GM19043 (cell line): ENCODE data around the gene FGB.
A peak's percentile ranks its signal among the peaks of the same experiment; 100 is the strongest.

Experiments
- ATAC-seq: cut with Tn5 transposase; IDR thresholded peaks from one replicate; pipeline ENCODE4 v1.9.1; 2021; ENCODE audit warnings: low read depth; ENCODE audit not compliant: unreplicated experiment

The FGB gene

DNA sequence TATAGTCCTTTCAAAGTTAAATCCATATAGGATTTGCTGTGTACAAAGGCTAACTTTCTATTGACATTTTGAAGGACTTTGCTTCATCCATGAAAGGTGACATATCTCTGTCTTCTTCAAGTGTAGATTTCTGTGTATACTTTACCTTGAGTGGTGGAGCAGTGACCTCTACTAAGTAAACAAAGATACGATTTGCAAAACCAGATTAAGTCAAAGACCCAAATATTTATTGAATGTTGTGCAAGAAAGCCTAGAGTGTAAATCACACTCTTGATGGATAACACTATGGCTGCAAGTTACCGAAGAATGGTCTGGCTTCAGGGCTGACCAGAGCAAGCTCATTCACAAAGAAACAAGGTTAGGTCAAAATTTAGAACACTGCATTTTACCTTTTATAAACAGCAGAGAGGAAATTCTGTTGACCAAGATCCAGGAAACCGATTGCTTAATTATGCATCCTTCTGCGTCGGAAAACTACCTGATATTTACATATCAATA is 55.1 kb downstream of the FGB start:
- no peak for ATAC-seq

DNA sequence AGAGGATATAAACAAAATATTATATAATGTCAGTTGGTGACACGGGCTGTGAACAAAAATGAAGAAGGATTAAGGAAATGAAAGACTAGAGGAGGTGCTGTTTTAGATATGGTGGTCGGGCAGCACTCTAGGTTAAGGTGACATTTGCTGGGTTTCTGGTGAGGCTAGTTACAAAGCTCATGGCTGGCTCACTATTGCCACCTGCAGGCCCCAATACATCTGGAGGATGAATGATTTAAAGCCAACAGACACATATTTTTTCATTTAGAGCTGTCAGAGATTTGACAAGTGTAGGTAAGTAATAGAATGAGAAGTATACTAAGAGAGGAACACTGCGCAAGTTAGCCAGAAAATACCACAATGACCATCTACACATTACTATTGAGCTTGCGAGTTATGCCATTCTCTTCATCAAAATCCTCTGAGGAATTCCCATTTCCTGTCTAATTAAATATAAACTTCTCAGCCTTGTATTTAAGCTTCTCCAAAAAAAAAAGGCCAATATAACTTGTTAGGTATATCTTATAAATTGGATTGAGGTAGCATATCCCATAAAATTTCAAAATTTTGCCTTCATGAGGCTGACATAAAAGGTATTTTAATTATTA is 56.0 kb downstream of the FGB start:
- ATAC-seq, result peak; percentile 63

DNA sequence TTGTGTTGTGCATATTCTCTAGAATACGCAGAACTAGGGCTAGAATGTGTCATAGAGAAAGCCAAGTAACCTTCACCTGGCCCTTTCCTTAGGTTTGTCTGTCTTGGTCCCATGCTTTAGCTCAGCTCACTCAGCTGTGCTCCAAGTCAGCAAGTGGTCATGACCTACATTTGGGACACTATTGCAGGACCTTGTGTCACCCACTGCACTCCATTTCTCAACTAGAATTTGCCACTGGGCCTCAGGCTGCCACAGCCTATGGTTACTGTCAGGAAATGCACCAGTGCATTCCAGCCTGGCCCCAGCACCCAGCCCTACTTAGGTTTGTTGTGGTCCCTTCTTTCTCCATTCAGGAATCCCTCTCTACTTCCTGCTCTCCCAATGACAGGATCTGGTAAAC is 57.3 kb downstream of the FGB start:
- no peak for ATAC-seq
